ENCODE data around the gene GATA2.

The GATA2 gene

GRCh38 chr3:128496019-128496601, 3.1 kb upstream of the GATA2 start:
- Mint-ChIP-seq H3K9me3 (ENCODE audit: low read depth) (no peaks in the 10 kb centered on the region), H3K4me3 (peak overlapping the region; percentile 30), H3K27me3 (peaks cover 36% of the 10 kb centered on the region), H3K36me3 (no peaks in the 10 kb centered on the region), H3K4me1 (ENCODE audit: low read depth) (peaks cover 14% of the 10 kb centered on the region), H3K27ac (no peak overlapping the region)

- Mint-ChIP-seq H3K27me3 (peaks cover 38% of the 10 kb centered on the region), H3K27ac (no peak overlapping the region), H3K4me1 (ENCODE audit: low read depth) (peaks cover 18% of the 10 kb centered on the region), H3K36me3 (no peaks in the 10 kb centered on the region), H3K4me3 (peak overlapping the region; percentile 30), H3K9me3 (ENCODE audit: low read depth) (no peaks in the 10 kb centered on the region)
Measured at GRCh38 chr3:128495435-128495970, 2.5 kb upstream of the GATA2 start.

GRCh38 chr3:128494367-128494650, 1.3 kb upstream of the GATA2 start:
- Mint-ChIP-seq H3K27ac (no peak overlapping the region), H3K4me1 (ENCODE audit: low read depth) (peaks cover 24% of the 10 kb centered on the region), H3K36me3 (no peaks in the 10 kb centered on the region), H3K27me3 (peaks cover 34% of the 10 kb centered on the region), H3K9me3 (ENCODE audit: low read depth) (no peaks in the 10 kb centered on the region), H3K4me3 (peak overlapping the region; percentile 21)

GRCh38 chr3:128493570-128494366, 767 bp upstream of the GATA2 start:
- H3K27ac Mint-ChIP-seq: no peak overlapping the region
- H3K36me3 Mint-ChIP-seq: no peaks in the 10 kb centered on the region
- peaks cover 32% of the 10 kb centered on the region for H3K27me3 Mint-ChIP-seq
- no peaks in the 10 kb centered on the region for H3K9me3 Mint-ChIP-seq (ENCODE audit: low read depth)
- peaks cover 25% of the 10 kb centered on the region for H3K4me1 Mint-ChIP-seq (ENCODE audit: low read depth)
- H3K4me3 Mint-ChIP-seq: peak overlapping the region; percentile 56

- Mint-ChIP-seq H3K27ac (no peak overlapping the region), H3K27me3 (peaks cover 26% of the 10 kb centered on the region), H3K4me3 (peak overlapping the region; percentile 36), H3K9me3 (ENCODE audit: low read depth) (no peaks in the 10 kb centered on the region), H3K4me1 (ENCODE audit: low read depth) (peaks cover 32% of the 10 kb centered on the region), H3K36me3 (no peaks in the 10 kb centered on the region)
Measured at GRCh38 chr3:128491941-128492670, 895 bp downstream of the GATA2 start.

- Mint-ChIP-seq H3K27me3 (peaks cover 26% of the 10 kb centered on the region), H3K4me1 (ENCODE audit: low read depth) (peaks cover 35% of the 10 kb centered on the region), H3K4me3 (peak overlapping the region; percentile 36), H3K27ac (no peak overlapping the region), H3K36me3 (no peaks in the 10 kb centered on the region), H3K9me3 (ENCODE audit: low read depth) (no peaks in the 10 kb centered on the region)
Measured at GRCh38 chr3:128491691-128491940, 1.4 kb downstream of the GATA2 start.

- H3K36me3 Mint-ChIP-seq: no peaks in the 10 kb centered on the region
- no peaks in the 10 kb centered on the region for H3K9me3 Mint-ChIP-seq (ENCODE audit: low read depth)
- H3K4me3 Mint-ChIP-seq: peak overlapping the region; percentile 80
- H3K27ac Mint-ChIP-seq: no peak overlapping the region
- H3K4me1 Mint-ChIP-seq (ENCODE audit: low read depth): peaks cover 38% of the 10 kb centered on the region
- peaks cover 29% of the 10 kb centered on the region for H3K27me3 Mint-ChIP-seq
Measured at GRCh38 chr3:128490915-128491690, 1.9 kb downstream of the GATA2 start.

- no peaks in the 10 kb centered on the region for H3K36me3 Mint-ChIP-seq
- no peak overlapping the region for H3K27ac Mint-ChIP-seq
- H3K9me3 Mint-ChIP-seq (ENCODE audit: low read depth): no peaks in the 10 kb centered on the region
- peak overlapping the region; percentile 80 for H3K4me3 Mint-ChIP-seq
- H3K27me3 Mint-ChIP-seq: peaks cover 26% of the 10 kb centered on the region
- peaks cover 35% of the 10 kb centered on the region for H3K4me1 Mint-ChIP-seq (ENCODE audit: low read depth)
Measured at GRCh38 chr3:128490650-128490914, 2.4 kb downstream of the GATA2 start.

- Mint-ChIP-seq H3K4me3 (peak overlapping the region; percentile 80), H3K36me3 (no peaks in the 10 kb centered on the region), H3K9me3 (ENCODE audit: low read depth) (no peaks in the 10 kb centered on the region), H3K4me1 (ENCODE audit: low read depth) (peaks cover 35% of the 10 kb centered on the region), H3K27ac (no peak overlapping the region), H3K27me3 (peaks cover 25% of the 10 kb centered on the region)
Measured at GRCh38 chr3:128489927-128490649, 2.9 kb downstream of the GATA2 start.

- Mint-ChIP-seq H3K4me1 (ENCODE audit: low read depth) (peaks cover 35% of the 10 kb centered on the region), H3K27me3 (peaks cover 26% of the 10 kb centered on the region), H3K9me3 (ENCODE audit: low read depth) (no peaks in the 10 kb centered on the region), H3K36me3 (no peaks in the 10 kb centered on the region), H3K27ac (no peak overlapping the region), H3K4me3 (peak overlapping the region; percentile 80)
Measured at GRCh38 chr3:128489674-128489926, 3.4 kb downstream of the GATA2 start.

- H3K4me3 Mint-ChIP-seq: peak overlapping the region; percentile 80
- no peak overlapping the region for H3K27ac Mint-ChIP-seq
- H3K27me3 Mint-ChIP-seq: peaks cover 22% of the 10 kb centered on the region
- H3K9me3 Mint-ChIP-seq (ENCODE audit: low read depth): no peaks in the 10 kb centered on the region
- no peaks in the 10 kb centered on the region for H3K36me3 Mint-ChIP-seq
- peaks cover 38% of the 10 kb centered on the region for H3K4me1 Mint-ChIP-seq (ENCODE audit: low read depth)
Measured at GRCh38 chr3:128488991-128489673, 3.9 kb downstream of the GATA2 start.

- Mint-ChIP-seq H3K4me3 (peak overlapping the region; percentile 75), H3K36me3 (no peaks in the 10 kb centered on the region), H3K9me3 (ENCODE audit: low read depth) (no peaks in the 10 kb centered on the region), H3K4me1 (ENCODE audit: low read depth) (peaks cover 41% of the 10 kb centered on the region), H3K27me3 (peaks cover 24% of the 10 kb centered on the region), H3K27ac (no peak overlapping the region)
Measured at GRCh38 chr3:128488636-128488990, 4.4 kb downstream of the GATA2 start.

GRCh38 chr3:128487813-128488635, 5.0 kb downstream of the GATA2 start:
- H3K36me3 Mint-ChIP-seq: no peaks in the 10 kb centered on the region
- no peaks in the 10 kb centered on the region for H3K9me3 Mint-ChIP-seq (ENCODE audit: low read depth)
- peaks cover 27% of the 10 kb centered on the region for H3K27me3 Mint-ChIP-seq
- no peak overlapping the region for H3K27ac Mint-ChIP-seq
- H3K4me3 Mint-ChIP-seq: peak overlapping the region; percentile 87
- peaks cover 45% of the 10 kb centered on the region for H3K4me1 Mint-ChIP-seq (ENCODE audit: low read depth)

GRCh38 chr3:128487538-128487812, 5.5 kb downstream of the GATA2 start:
- H3K27me3 Mint-ChIP-seq: peaks cover 29% of the 10 kb centered on the region
- H3K4me1 Mint-ChIP-seq (ENCODE audit: low read depth): peaks cover 47% of the 10 kb centered on the region
- no peaks in the 10 kb centered on the region for H3K36me3 Mint-ChIP-seq
- H3K27ac Mint-ChIP-seq: no peak overlapping the region
- peak overlapping the region; percentile 87 for H3K4me3 Mint-ChIP-seq
- no peaks in the 10 kb centered on the region for H3K9me3 Mint-ChIP-seq (ENCODE audit: low read depth)

Data from activated naive CD8-positive, alpha-beta T cell (primary cell).